ENCODE data around the gene MSS51.

Gene MSS51

GRCh38 chr10:73465978-73466726 is 32.8 kb upstream of the MSS51 start:
- Histone ChIP-seq H3K27me3 (replicated peaks) (no peaks in the 10 kb centered on the region), H3K36me3 (replicated peaks) (peaks cover 34% of the 10 kb centered on the region), H3K4me3 (ENCODE audit: low read depth, low read length) (no peak overlapping the region), H3K27ac (no peak overlapping the region)
- no peak for DNase-seq
- TF ChIP-seq CTCF (IDR thresholded peaks at IDR 0.05; ENCODE audit: low read depth, low read length, missing control alignments), result no peak
- in situ Hi-C loops (cut with HindIII; ENCODE audit: low pct_ligation_motif_present, low sequenced_read_pairs), result no loop called here

GRCh38 chr10:73460897-73461296 is 27.5 kb upstream of the MSS51 start:
- TF ChIP-seq CTCF (IDR thresholded peaks at IDR 0.05; ENCODE audit: low read depth, low read length, missing control alignments), result no peak
- peaks cover 14% of the 10 kb centered on the region for H3K36me3 ChIP-seq (replicated peaks)
- H3K27me3 ChIP-seq (replicated peaks), result no peaks in the 10 kb centered on the region
- in situ Hi-C loops (cut with HindIII; ENCODE audit: low pct_ligation_motif_present, low sequenced_read_pairs), result no loop called here
- no peak overlapping the region for H3K4me3 ChIP-seq (ENCODE audit: low read depth, low read length)
- no peak for DNase-seq
- H3K27ac ChIP-seq, result no peak overlapping the region

GRCh38 chr10:73459683-73460314 is 26.4 kb upstream of the MSS51 start:
- TF ChIP-seq CTCF (IDR thresholded peaks at IDR 0.05; ENCODE audit: low read depth, low read length, missing control alignments), result no peak
- Histone ChIP-seq H3K27ac (no peak overlapping the region), H3K27me3 (replicated peaks) (no peaks in the 10 kb centered on the region), H3K36me3 (replicated peaks) (peaks cover 11% of the 10 kb centered on the region), H3K4me3 (ENCODE audit: low read depth, low read length) (no peak overlapping the region)
- DNase-seq, result no peak
- in situ Hi-C loops (cut with HindIII; ENCODE audit: low pct_ligation_motif_present, low sequenced_read_pairs), result no loop called here

GRCh38 chr10:73456187-73456890 is 23.0 kb upstream of the MSS51 start:
- in situ Hi-C loops (cut with HindIII; ENCODE audit: low pct_ligation_motif_present, low sequenced_read_pairs), result no loop called here
- no peak overlapping the region for H3K4me3 ChIP-seq (ENCODE audit: low read depth, low read length)
- DNase-seq, result no peak
- TF ChIP-seq CTCF (IDR thresholded peaks at IDR 0.05; ENCODE audit: low read depth, low read length, missing control alignments), result no peak
- no peak overlapping the region for H3K27ac ChIP-seq
- peaks cover 4% of the 10 kb centered on the region for H3K36me3 ChIP-seq (replicated peaks)
- no peaks in the 10 kb centered on the region for H3K27me3 ChIP-seq (replicated peaks)

GRCh38 chr10:73449113-73449512 is 15.8 kb upstream of the MSS51 start:
- DNase-seq, result no peak
- in situ Hi-C loops (cut with HindIII; ENCODE audit: low pct_ligation_motif_present, low sequenced_read_pairs), result no loop called here
- TF ChIP-seq CTCF (IDR thresholded peaks at IDR 0.05; ENCODE audit: low read depth, low read length, missing control alignments), result no peak
- H3K27me3 ChIP-seq (replicated peaks), result no peaks in the 10 kb centered on the region
- no peak overlapping the region for H3K4me3 ChIP-seq (ENCODE audit: low read depth, low read length)
- H3K27ac ChIP-seq, result no peak overlapping the region
- peaks cover 4% of the 10 kb centered on the region for H3K36me3 ChIP-seq (replicated peaks)

Measured in brain microvascular endothelial cell (primary cell).